Measurements from ENCODE around the gene NOL4L.
A peak's percentile ranks its signal among the peaks of the same experiment; 100 is the strongest.

Gene NOL4L, protein sequence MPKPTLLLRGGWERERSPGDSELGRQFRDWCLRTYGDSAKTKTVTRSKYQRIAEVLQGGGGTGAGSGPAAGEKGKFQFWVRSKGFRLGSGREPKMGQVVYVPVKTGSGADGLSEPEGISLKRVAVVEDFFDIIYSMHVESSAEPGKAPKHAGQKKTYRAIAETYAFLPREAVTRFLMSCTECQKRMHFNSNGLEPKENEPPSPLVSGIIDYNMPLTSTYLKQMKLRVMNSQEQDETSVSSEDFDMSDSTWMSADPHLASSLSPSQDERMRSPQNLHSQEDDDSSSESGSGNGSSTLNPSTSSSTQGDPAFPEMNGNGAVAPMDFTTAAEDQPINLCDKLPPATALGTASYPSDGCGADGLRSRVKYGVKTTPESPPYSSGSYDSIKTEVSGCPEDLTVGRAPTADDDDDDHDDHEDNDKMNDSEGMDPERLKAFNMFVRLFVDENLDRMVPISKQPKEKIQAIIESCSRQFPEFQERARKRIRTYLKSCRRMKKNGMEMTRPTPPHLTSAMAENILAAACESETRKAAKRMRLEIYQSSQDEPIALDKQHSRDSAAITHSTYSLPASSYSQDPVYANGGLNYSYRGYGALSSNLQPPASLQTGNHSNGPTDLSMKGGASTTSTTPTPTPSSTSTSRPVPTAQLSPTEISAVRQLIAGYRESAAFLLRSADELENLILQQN

DNA sequence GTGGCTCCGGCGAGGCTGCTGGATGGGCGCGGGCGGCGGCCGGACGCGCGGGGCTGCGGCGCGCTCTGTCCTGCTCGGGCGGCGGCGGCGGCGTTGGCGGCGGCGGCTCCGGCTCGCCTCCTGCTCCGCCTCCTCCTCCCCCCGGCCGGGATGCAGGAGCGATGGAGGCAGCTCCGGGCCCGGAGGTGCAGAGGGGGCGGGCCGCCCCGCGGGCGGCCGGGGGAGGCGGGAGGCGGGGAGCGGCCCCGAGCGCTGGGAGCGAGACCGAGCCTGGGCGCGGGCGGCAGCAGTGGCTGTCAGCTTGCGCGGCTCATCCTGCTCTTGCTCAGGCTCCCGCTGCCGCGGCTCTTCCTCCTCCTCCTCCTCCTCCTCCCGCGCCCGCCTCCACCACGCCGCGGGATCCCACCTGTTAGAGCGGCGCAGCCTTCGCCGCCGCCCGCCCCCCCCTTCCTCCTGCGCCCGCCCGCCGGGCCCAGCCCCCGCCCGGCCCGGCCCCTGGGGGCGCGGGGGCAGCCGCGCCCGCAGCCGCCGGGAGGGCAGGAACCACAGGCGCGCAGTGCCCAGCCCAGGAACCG, at the start of gene NOL4L:
Gene NOL4L, minus strand, starts transcription at position 323 of the 575 bp plus-strand sequence. CDS start 443 bp downstream, outside the sequence.
- peak; percentile 42 for DNase-seq (ENCODE audit: low spot score)

DNA sequence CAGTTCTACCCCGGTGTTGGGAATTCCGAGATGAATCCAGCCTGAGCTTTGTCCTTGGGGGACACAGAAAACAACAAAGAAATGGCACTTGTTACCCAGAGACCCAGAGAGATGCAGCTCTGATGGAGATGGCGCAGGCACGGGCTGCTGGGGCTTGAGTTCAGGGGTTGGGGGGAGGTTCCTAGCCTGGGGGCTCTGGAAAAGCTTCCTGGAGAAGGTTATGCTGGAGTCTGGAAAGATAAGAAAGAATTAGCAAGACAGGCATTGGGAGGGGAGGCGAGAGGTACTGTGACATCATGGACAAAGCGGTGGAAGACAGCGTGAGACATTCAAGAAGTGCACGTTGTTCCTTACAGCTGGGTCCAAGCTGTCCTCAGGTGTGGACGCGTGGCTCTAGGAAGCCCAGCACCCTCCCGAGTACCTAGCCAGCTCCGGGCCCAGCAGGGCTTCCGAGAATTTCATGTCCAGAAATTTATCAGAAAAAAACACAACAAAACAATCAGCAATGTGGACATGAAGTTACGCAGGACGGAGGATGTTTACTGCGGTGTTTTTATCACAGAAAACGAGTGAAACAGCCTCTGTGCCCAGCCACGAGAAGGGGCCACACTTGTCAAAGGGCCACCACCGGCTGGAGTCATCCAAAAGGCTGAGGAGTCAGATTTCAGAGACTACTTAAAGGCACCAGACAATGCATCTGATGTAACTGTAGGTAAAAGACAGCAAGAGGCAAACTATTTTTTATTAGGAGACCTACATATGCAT, 49.1 kb upstream of the NOL4L start:
- no peak for DNase-seq (ENCODE audit: low spot score)

DNA sequence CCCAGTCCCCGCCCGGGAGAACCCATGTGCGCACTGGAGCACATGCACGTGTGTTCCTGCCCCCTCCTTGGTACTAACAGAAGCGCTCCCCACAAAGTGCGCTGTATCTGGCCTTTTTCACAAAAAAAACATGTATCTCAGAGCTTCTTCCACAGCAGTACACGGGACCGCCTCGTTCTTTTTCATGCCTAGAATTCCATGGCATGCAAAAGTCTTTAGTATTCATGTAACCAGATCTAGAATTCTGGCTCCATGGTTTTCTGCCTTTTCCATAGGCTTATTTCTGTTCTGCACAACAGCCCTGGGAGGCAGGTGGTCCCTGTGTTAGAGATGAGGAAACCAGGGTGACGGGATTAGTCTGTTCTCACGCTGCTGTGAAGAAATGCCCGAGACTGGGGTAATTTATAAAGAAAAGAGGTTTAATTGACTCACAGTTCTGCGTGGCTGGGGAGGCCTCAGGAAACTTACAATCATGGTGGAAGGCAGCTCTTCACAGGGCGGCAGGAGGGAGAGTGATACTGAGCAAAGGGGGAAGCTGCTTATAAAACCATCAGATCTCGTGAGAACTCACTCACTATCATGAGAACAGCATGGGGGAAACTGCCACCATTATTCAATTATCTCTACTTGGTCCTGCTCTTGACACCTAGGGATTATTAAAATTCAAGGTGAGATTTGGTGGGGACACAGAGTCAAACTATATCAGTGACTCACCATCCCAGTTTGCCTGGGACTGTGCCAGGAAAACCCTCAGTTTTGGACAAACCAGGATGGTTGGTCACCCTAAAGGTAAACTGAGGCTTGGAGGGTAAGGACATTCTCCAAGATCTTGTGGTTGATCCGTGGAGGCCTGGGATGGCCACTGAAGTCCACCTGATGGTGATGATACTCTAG, 47.6 kb upstream of the NOL4L start:
- DNase-seq (ENCODE audit: low spot score): no peak

DNA sequence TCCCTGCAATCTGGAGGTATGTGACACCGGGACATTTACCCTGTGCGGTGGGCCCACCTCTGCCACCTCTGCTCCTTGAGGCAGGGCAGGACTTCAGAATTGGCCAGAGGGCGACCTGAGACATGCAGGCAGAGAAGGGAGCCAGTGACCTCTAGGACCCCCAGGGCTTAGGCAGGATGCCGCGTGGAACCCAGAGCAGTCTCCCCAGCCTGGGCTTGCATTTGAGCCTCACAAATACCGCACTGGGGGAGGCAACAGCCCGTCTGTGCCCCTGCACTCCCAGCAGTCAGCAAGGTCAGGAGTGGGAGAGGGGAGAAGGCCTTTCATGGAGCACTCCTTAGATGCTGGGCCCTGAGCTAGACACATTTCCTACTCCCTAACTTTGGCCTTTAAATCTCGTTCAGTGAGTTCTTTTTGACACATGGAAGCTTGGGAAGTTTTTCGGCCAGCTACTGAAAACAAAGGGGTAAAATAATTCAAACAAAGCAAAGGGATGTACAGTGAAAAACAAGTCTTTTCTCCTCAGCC, 46.9 kb upstream of the NOL4L start:
- DNase-seq (ENCODE audit: low spot score): no peak

DNA sequence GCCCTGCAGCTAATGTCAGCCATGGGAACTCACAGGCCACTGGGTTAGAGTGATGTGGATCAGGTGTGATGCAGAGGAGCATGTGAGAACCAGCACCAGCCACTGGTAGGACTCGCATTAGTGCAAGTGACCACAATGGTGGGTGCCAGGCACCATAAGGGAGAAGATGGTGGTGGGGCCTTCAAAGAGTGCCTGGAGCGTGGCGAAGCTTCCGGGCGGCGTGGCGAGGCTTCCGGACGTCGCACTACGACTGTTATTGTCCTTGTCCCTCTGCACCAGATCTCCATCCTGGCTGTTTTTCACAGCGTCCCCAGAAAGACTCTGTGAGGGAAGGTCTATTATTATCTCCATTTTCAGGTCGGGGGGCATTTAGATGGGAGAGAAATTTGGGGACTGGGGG, 44.7 kb upstream of the NOL4L start:
- no peak for DNase-seq (ENCODE audit: low spot score)

DNA sequence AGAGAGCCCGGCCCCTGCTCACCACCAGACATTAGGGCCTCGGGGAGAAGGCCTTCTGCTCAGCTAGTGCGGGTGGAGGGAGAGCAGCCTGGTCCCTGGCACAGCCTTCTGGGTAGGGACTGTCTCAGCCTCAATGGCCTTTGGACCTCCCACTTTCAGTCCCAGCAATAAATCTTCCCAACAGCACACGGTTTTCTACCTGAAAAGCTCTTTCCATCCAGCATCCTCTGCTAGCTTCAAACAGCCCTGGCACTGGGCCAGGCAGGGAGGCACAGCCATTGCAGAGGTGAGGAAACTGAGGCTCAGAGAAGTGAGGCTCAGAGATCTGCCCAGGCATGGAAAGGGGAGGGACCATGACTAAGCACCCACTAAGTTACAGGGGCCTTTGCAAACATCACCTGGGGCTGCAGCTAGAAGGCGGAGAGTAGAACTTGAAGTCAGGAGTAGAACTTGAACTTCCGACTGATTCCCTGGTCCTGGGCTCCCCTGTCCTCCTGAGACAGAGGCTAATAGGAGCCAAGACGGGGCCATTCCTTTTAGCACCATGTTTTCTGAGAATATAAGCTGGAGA, 43.9 kb upstream of the NOL4L start:
- DNase-seq (ENCODE audit: low spot score): no peak

DNA sequence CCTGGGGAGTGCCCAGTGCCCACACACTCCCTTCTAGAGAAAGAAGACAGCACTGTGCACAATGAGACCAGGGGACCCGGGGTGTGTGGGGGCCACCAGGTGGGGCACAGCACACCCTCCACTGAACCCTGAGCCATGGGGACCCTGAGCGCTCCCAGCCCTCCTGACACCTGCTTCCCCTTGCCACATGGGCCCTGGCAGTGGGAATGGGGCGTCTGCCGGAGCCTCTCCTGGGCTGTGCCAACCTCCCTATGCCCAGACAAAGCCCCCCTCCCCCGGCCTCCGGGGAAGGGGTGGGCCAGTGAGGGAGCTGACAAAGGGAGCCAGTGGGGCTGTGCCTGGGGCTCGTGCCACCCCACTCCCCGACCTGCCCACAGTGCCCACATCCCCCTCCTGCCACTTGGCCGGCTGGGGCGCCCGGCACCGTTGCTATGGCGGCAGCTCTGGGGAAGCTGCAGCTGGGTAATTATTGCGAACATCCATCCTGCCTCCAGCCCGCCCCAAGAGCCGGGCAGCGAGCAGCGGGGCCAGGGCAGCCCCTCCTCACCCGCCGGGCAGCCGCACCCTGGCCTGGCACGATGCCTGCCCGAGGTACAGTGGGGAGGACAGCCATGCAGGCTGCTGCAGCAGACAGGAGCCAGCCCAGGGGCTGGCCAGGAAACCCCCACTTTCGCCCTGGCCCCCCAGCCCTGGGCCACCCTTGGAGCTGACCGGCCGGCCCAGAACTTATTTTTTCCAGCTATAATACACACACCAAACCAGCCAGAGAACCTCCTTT, 41.9 kb upstream of the NOL4L start:
- DNase-seq (ENCODE audit: low spot score): no peak

DNA sequence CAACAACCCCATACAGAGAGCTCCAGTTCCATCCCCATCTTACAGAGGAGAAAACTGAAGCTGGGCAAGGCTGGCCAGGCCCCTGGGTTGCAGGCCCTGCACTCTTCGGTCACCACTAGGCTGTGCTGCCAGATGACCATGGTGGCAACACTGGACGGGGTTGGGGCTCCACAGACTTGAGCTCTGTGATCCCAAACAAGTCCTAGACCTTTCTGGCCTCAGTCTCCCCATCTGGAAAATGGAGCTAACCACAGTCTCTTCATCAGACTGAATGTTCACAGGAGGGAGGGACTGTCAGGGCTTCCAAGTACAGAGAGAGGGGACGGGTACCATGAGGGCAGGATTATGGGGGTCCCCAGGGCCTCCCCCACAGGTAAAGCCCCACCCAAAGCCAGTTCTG, 41.3 kb upstream of the NOL4L start:
- no peak for DNase-seq (ENCODE audit: low spot score)

DNA sequence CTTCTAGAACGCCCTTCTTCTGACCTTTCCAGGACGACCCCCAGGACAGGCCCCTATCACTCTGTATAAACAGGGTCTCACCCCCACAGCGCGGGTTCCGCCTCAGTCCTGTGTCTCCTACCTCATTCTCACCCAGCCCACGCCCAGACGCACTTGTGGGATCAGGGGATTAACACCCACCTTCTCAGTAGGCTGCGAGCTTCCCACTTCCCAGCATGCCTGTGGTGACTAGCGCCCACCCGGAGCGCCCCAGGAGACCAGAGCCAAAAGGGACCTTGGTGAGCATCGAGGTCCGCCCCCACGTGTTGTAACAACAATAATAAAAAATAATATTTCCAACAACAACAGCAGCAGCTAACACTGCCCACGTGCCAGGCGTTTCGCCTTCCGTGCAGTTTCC, 40.9 kb upstream of the NOL4L start:
- DNase-seq (ENCODE audit: low spot score): no peak

DNA sequence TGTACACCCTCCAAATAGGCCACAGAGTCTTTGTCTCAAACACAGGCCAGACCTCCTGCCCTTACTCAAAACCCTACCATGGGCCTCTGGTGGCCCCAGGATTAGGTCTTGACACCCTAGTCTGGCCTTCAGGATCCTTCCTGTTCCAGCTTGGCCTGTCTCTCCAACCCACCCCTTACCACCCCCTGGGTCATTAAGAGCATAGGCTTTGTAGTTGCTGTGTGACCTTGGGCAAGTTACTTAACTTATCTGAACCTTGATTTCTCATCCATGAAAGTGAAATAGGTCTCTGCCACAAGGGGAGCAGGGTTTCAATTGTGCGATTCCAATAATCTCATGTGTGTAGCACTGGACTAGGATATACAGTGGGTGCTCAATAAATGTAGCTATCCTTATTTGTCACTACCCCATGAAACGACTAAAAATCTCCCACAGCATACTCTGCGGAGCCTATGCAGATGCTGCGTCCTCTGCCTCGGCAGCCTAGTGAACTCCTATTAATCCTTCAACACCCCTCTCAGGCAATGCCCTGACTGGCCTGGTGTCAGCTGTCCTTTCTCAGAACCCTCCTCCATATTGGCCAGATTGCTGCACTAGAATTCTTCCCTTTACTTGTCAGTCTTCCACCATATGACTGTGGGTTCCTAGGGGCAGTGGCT, 39.7 kb upstream of the NOL4L start:
- DNase-seq (ENCODE audit: low spot score): no peak

DNA sequence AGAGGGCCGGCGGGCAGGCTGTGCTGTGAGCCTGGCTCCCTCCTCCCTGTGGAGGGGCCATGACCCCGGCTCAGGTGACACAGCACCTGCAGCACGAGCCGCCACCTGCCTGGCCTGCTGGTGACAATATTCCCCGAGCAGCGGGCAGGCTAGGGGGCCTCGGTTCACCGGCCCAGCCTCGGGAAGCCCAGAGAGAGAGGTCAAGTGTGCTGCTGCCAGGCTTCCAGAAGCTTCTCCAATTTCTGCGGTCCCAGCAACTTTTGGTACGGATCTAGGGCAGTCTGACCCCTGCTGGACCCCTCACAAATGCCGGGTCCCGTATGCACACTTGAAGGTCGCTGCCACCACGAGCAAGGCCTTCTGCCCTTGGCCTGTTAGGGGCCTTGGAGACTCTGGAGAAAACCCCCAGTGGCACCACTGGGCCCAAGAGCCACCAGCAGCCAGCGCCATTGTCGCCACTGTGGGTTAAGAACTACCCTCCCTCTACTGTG, 38.6 kb upstream of the NOL4L start:
- peak; percentile 25 for DNase-seq (ENCODE audit: low spot score)

DNA sequence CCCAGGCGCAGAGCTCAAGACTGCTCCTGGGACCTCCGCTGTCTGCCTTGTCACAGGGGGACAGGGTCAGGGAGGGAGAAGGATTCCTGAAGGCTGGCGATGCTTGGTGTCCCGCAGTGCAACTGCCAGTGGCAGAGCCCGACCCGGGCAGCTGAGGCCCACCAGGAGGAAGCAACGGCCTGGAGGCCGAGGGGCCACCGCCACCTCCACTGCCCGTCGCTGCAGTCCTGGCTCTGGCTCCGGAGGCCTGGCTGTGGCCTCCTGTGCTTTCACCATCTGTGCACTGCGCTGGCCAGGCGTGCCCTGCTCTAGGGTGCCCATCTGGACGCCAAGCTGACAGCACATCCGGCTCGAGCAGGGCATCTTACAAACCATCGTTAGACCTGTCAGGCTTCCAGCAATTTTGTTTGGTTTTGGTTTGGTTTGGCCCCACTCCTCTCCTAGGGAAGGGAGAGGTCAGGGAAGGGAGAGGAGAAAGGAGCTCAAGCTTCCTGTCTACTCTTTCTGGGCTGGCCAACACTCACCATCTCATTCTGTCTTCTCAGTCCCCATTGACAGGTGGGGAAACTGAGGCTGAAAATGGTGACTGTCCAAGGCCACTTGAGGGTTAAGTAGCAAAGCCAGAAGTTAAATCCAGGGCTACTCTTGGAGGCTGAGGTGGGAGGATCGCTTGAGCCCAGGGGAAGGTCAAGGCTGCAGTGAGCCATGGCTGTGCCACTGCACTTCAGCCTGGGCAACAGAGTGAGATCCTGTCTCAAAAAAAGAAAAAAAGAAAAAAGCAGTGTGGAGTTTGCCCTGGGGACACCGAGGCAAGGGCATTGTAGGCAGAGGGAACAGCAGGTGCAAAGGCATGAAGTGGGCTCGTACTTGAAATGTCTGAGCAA, 37.7 kb upstream of the NOL4L start:
- no peak for DNase-seq (ENCODE audit: low spot score)

DNA sequence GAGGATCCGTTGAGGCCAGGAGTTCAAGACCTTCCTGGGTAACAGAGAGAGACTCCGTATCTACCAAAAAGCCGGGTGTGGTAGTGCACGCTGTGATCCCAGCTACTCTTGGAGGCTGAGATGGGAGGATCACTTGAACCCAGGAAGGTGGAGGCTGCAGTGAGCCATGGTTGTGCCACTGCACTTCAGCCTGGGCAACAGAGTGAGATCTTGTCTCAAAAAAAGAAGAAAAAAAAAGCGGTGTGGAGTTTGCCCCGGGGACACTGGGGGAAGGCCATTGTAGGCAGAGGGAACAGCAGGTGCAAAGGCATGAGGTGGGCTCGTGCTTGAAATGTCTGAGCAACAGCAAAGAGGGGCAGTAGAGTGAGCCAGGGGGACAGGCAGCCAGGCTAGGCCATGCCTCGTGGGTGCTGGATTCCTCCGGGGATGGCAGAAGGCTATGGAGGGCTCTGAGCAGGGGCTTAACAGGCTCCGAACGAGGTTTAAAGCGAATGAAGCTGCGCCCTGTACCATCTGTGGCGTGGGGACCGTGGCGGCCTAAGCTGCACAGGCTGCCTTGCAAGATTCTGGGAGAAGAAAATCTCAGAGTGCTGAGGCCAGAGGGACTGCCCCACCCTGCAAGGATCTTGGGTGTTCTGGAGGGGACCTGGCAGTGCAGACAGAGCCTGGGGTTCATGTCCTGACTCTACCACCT, 36.9 kb upstream of the NOL4L start:
- no peak for DNase-seq (ENCODE audit: low spot score)

DNA sequence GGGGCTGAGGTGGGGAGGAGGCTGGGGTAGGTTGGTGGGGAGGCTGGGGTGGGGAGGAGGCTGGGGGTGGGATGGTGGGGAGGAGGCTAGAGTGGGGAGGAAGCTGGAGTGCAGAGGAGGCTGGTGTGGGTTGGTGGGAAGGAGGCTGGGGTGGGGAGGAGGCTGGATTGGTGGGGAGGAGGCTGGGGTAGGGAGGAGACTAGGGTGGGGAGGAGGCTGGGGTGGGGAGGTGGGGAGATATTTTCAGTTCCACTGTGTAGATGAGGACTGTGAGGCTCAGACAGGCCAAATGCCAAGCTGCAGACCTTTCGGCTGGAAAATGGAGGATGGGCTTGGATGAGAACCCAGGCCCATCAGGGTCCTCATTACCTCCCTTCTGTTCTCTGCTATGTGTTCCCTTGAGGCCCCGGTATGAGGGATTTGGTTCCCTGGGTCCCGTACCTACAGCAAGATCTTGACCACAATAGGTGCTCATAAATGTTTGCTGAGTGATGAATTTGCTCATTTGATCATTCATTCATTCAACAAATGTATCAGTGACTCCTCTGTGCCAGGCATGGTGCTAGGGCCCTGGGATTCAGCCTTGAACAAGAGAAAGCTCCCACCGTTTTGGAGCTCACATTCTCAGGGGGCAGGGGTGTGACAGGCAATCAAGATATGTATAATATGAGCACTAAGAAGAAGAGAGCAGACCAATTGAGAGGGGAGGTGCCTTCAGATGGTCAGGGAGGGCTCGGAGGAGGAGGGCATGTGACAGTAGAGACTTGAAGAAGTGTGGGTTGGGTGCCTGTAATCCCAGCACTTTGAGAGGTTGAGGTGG, 36.1 kb upstream of the NOL4L start:
- DNase-seq (ENCODE audit: low spot score): no peak

DNA sequence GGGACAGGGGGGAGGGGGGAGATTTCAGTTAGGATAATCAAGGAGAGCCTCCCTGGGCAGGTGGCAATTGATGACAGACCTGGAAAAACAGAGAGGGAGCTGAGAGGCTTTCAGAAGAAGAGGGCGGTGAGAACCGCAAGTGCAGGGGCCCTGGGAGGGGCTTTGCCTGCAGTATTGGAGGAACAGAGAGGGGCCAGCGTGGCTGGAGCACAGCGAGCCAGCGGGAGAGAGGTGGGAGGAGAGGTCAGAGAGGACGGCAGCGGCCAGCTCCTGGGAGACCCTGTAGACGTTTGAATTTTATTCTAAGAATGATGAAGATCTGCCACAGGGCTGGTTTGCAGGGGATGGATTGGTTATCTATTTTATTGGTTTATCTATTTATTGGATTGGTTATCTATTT, 34.5 kb upstream of the NOL4L start:
- DNase-seq (ENCODE audit: low spot score): no peak

DNA sequence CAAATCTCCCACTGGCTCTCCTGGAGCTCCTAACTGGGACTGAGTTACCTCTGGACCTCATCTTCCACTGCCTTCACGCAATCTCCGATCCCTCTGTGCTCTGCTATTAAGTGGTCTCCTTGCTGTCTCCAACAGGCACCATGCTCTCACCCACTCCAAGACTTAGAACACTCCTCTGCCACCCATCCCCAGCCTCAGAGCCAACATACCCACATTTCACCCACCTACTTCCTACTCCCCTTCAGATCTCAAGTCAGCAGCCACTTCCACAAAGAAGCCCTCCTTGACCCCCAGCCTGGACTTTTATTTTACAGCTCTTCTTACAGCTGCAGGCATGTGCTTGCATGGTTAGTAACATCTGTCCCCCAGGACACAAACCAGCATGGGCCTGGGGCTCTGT, 29.6 kb upstream of the NOL4L start:
- no peak for DNase-seq (ENCODE audit: low spot score)

DNA sequence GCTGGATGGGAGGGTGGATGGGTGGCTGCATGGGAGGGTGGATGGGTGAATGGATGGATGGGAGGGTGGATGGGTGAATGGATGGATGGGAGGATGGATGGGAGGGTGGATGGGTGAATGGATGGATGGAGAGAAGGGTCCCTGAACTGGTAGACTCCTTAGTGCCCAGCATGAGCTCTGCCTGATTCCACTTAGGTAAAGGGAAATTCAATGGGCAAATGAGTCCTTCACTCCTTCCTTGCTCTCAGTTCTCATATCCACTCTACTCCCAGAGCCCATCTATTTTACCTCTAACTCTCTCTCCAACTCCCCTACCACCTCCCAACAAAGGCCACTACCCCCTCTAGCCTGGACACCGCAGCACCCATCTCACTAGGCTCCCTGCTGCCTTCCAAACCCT, 29.2 kb upstream of the NOL4L start:
- no peak for DNase-seq (ENCODE audit: low spot score)

Data from RKO (cell line).